Measurements from ENCODE around the gene ZBTB20.

- TF ChIP-seq RXRA (IDR thresholded peaks at IDR 0.05; ENCODE audit: borderline replicate concordance, low read depth) (no peak), GABPA (IDR thresholded peaks at IDR 0.05; ENCODE audit: low read depth) (no peak), CTCF (IDR thresholded peaks at IDR 0.05) (no peak), RFX5 (IDR thresholded peaks at IDR 0.05; ENCODE audit: low read length) (no peak)
Measured at GRCh38 chr3:114962189-114962588, 184.9 kb downstream of the ZBTB20 start.

All from SK-N-SH (cell line).